BJ (cell line): ENCODE data around the gene DENND6A. TPM values are rescaled to one million over a fixed set of nuclear protein-coding genes. Genes with fewer than 3 reads are reported as not detected.
"Not testable (repeated sequence)": the region's sequence is repeated elsewhere in the genome, so short reads cannot be mapped to it uniquely, and the experiment has no call there.

ENCODE experiments used
- CTCF ChIA-PET: fragments of 350-600 bp; formaldehyde crosslinking; extraction: SDS; loops from one replicate; lab custom pipeline; 2021; ENCODE audit warnings: antibody characterized with exemption, inconsistent platforms; lab: Yijun Ruan, JAX
- POLR2A ChIA-PET: fragments of 300-600 bp; sonication (Branson Sonifier 250); formaldehyde crosslinking; extraction: SDS; loops from one replicate; lab custom pipeline; 2021; ENCODE audit warnings: antibody characterized with exemption; lab: Charles Lee
- DNase-seq: peaks from one replicate; pipeline ENCODE4 v3.0.0-alpha.2; 2011; ENCODE audit warnings: low read depth
- H3K27me3 ChIP-seq: 2 replicates; pipeline ENCODE4 v1.6.0; 2011; ENCODE audit warnings: low read length; ENCODE audit not compliant: control insufficient read depth, insufficient read depth
- H3K36me3 ChIP-seq: 2 replicates; pipeline ENCODE4 v1.5.1; 2011; ENCODE audit warnings: low read length; ENCODE audit not compliant: control insufficient read depth, insufficient read depth
- H3K4me3 ChIP-seq: 2 replicates; pipeline ENCODE4 v1.5.1; 2011; ENCODE audit warnings: low read depth, mild to moderate bottlenecking, control low read depth, low read length
- polyA plus RNA-seq: library from polyadenylated mRNA; depleted of rRNA; stranded (reverse); fragments of >200 nt; gene quantifications from 2 replicates; pipeline ENCODE4 v1.2.3, GENCODE V29; 2011
- TF ChIP-seq, protein P1 (sequence below): IDR thresholded peaks from 2 replicates; pipeline ENCODE4 v1.5.1; 2011; ENCODE audit warnings: low read depth, mild to moderate bottlenecking, control low read depth, inconsistent platforms, low read length, moderate library complexity; ENCODE audit not compliant: insufficient read depth

Gene DENND6A
- polyA plus RNA-seq, 1 experiment: 8.5 TPM

DNA sequence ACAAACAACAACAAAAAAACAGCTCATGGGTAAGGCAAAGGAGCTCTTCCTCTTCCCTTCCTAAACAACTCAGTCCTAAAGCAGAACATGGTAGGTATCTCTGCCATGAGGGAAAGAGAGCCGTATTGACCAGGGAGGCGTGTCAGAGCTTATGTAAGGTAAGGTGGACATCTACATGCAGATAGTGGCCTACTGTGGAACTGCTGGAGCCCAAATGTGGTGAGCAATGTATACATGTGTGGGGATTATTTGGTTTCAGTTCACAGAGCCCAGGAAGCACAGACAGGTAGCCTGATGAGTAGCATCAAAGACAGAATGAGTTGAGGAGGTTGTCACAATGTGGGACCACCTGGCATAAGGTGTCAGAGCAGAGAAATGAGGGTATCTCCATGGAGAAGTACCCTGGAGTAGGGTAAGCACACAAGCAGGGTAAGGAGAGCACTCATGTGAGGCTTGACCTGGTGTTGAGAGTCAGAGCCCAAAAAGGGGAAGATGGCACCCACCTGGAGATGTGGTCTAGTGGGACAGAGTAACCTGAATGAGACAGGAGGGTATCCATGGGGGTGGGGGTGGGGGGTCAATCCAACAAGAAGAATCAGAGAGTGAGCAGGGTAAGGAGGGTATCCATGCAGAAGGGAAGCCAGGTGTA, 45.5 kb downstream of the DENND6A start:
- TF ChIP-seq, protein P1, sequence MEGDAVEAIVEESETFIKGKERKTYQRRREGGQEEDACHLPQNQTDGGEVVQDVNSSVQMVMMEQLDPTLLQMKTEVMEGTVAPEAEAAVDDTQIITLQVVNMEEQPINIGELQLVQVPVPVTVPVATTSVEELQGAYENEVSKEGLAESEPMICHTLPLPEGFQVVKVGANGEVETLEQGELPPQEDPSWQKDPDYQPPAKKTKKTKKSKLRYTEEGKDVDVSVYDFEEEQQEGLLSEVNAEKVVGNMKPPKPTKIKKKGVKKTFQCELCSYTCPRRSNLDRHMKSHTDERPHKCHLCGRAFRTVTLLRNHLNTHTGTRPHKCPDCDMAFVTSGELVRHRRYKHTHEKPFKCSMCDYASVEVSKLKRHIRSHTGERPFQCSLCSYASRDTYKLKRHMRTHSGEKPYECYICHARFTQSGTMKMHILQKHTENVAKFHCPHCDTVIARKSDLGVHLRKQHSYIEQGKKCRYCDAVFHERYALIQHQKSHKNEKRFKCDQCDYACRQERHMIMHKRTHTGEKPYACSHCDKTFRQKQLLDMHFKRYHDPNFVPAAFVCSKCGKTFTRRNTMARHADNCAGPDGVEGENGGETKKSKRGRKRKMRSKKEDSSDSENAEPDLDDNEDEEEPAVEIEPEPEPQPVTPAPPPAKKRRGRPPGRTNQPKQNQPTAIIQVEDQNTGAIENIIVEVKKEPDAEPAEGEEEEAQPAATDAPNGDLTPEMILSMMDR: no peak
- POLR2A ChIA-PET: no interaction called here
- Histone ChIP-seq H3K27me3 (no peaks in the 10 kb centered on the region), H3K4me3 (no peak overlapping the region), H3K36me3 (no peaks in the 10 kb centered on the region)
- CTCF ChIA-PET: interaction anchor here (0.7 to 0.9 kb wide), 4 partner anchors 24 to 265 kb away, joined by 3 to 4 read pairs (median 3); no protein-coding TSS in a partner anchor
- DNase-seq: no peak

DNA sequence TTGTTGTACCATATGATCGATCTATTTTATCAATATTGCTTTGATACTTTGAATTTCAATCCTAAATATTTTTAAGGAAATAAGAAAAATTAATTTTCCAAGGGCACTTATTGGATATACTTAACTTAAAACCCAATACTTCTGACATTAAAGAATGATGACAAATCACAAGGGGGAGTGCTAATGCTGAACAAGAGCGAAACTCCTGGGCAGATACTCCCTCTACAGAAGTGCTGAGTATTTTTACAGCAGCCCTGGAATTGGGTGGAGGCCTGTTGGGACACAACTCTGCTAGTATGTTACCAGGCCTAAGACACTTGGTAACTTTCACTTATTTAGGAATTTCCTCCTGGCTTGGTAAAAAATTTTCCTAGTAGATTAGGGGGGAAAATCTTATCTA, 46.2 kb downstream of the DENND6A start:
- no peak overlapping the region for H3K4me3 ChIP-seq
- no peaks in the 10 kb centered on the region for H3K27me3 ChIP-seq
- POLR2A ChIA-PET: no interaction called here
- no peak for DNase-seq
- TF ChIP-seq, protein P1: 0 out of 2 replicates have a peak, but pooled peaks have one; percentile 21
- no peaks in the 10 kb centered on the region; the same call in 1 of the 2 replicates for H3K36me3 ChIP-seq
- CTCF ChIA-PET: interaction anchor here (0.9 kb wide), 2 partner anchors 179 to 206 kb away, joined by 3 to 4 read pairs; no protein-coding TSS in a partner anchor

DNA sequence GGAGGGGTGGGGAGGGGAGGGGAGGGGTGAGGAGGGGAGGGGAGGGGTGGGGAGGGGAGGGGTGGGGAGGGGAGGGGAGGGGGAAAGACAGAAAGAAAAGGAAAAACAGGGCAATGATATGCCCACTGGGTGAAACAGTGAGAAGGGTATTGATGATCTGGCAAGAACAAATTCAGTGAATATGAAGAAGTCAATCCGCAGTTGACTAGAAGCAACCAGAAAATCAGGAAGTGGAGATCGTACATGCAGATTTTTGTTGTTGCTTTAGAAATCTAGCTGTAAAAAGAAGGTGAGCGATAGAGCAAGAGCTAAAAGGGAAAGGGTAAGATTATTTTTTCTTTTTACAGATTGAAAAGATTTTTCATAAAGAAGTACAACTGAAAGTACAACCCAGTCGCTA, 48.1 kb downstream of the DENND6A start:
- TF ChIP-seq, protein P1: no peak
- ChIA-PET CTCF (interaction anchor here (1.1 kb wide), 1 partner anchor 137 kb away, joined by 4 read pairs; no protein-coding TSS in a partner anchor), POLR2A (no interaction called here)

GRCh38 chr3:57637391-57637790, 55.5 kb downstream of the DENND6A start:
- no peak for DNase-seq
- Histone ChIP-seq H3K27me3 (no peaks in the 10 kb centered on the region), H3K36me3 (peaks cover 4% of the 10 kb centered on the region), H3K4me3 (no peak overlapping the region)
- TF ChIP-seq, protein P1: no peak
- CTCF ChIA-PET: no interaction called here
- POLR2A ChIA-PET: no interaction called here

More for the DNA sequence above, 48.1 kb downstream of the DENND6A start:
- no peak for DNase-seq
- Histone ChIP-seq H3K36me3 (no peaks in the 10 kb centered on the region; the same call in none of the 2 replicates), H3K4me3 (no peak overlapping the region), H3K27me3 (no peaks in the 10 kb centered on the region)

DNA sequence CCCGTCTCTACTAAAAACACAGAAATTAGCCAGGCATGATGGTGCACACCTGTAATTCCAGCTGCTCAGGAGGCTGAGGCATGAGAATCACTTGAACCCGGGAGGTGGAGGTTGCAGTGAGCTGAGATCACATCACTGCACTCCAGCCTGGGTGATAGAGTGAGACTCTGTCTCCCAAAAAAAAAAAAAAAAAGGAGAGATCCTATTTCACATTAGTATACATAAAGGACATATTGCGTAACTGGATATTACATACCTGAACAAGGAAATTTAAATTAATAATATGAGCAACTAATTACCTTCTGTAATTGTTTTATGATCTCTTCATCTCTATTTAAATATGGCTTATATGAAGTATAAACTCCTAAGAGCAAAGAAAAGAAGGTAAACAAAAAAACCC, 58.6 kb downstream of the DENND6A start:
- POLR2A ChIA-PET, CTCF ChIA-PET, DNase-seq, H3K36me3 ChIP-seq, H3K4me3 ChIP-seq, H3K27me3 ChIP-seq: not testable (repeated sequence)

GRCh38 chr3:57627976-57628375, 64.9 kb downstream of the DENND6A start:
- H3K4me3 ChIP-seq: no peak overlapping the region
- no peak for DNase-seq
- peaks cover 10% of the 10 kb centered on the region for H3K36me3 ChIP-seq
- ChIA-PET POLR2A (no interaction called here), CTCF (no interaction called here)
- H3K27me3 ChIP-seq: no peaks in the 10 kb centered on the region
- TF ChIP-seq, protein P1: no peak
